Lower leg skin (tissue), 3 donors: ENCODE measurements around the gene MLYCD.

Experiments used
- POLR2A ChIP-seq, 2 donors: fragments of 450-650 bp; IDR thresholded peaks; one replicate each; pipeline ENCODE4 v1.6.1; 2016 to 2017; ENCODE audit warnings: antibody characterized with exemption in 2 of 2, mild to moderate bottlenecking in 1 of 2, moderate library complexity in 1 of 2
- TF ChIP-seq, protein P1 (sequence below), 3 donors: fragments of 450-650 bp; IDR thresholded peaks; one replicate each; pipeline ENCODE4 v1.5.1; 2016; ENCODE audit warnings: antibody characterized with exemption in 3 of 3, mild to moderate bottlenecking in 3 of 3, moderate library complexity in 2 of 3

DNA sequence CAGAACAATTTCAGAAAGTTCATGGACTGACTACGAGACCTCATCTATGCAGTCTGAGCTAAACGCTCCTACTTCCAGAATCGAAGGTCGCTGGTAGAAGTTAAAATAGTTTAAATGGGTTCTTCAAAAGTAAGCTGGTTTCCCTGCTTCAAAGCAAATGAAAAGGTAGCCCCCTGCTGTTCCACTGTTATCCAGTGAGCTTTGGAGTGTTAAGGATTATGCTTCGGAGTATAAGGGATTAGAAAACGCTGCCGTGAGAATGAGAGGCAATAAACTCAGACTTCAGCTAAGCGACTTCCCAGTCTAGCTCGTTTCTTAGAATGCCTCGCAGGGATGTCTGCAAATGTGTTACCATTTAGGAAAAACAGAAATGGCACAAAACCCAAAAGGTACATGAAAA lies 12.4 kb downstream of the MLYCD start:
- TF ChIP-seq, protein P1, sequence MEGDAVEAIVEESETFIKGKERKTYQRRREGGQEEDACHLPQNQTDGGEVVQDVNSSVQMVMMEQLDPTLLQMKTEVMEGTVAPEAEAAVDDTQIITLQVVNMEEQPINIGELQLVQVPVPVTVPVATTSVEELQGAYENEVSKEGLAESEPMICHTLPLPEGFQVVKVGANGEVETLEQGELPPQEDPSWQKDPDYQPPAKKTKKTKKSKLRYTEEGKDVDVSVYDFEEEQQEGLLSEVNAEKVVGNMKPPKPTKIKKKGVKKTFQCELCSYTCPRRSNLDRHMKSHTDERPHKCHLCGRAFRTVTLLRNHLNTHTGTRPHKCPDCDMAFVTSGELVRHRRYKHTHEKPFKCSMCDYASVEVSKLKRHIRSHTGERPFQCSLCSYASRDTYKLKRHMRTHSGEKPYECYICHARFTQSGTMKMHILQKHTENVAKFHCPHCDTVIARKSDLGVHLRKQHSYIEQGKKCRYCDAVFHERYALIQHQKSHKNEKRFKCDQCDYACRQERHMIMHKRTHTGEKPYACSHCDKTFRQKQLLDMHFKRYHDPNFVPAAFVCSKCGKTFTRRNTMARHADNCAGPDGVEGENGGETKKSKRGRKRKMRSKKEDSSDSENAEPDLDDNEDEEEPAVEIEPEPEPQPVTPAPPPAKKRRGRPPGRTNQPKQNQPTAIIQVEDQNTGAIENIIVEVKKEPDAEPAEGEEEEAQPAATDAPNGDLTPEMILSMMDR (IDR thresholded peaks at IDR 0.05), result no peak
- no peak for TF ChIP-seq POLR2A (IDR thresholded peaks at IDR 0.05)
